Left hindlimb (tissue), 1 donor: ENCODE measurements around the gene DOCK6.
"Not testable (repeated sequence)": the region's sequence is repeated elsewhere in the genome, so short reads cannot be mapped to it uniquely, and the experiment has no call there.

Experiments used
- DNase-seq: peaks from one replicate; pipeline ENCODE4 v3.0.0-alpha.2; 2018

Gene DOCK6

GRCh38 chr19:11196406-11197287, 65.7 kb downstream of the DOCK6 start:
- DNase-seq: peak; percentile 69

- peak; percentile 12 for DNase-seq
These were observed 66.6 kb downstream of the DOCK6 start for GRCh38 chr19:11195681-11196080.

DNA sequence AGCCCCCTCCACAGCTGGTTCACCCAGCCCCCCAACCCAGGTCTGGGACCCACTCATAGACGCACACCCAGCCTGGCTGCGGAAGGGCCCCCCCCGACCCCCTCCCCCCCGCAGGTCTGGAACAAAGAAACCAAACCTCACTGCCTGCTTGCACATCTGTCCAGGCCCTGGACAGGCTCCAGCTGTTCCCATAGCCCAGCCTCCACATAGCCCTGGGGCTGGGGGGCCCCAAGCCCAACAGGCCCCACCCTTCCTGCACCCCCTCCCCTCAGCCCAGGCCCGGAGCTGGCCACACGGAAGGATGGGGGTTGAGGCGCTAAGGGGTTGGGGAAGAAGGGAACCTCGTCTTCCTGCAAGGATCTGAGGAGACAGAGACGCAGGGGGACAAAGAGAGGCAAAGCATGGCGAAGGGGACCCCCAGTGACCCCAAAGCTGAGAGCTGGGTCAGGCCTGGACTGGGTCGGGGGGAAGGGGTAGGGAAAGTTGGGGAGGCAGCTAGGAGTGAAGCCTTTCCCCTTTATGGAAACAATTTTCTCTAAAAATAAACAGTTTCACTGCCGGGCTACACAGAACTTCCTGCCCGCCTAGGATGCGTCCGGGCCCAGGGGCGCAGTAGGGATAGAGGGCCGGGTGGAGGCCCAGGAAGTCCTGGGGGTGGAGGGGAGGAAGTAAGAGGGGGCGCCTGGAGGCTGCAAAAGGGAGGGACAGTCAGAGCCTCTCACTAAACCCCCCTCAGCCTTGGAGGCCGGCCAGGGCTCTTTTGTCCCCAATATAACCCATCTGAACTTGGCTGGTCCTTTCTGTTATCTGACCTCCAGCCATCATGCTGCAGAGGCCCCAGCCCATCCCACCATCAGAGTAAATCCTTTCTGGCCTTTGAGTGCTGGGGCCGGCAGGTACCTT, 67.4 kb downstream of the DOCK6 start:
- DNase-seq: peak; percentile 75

- peak; percentile 26 for DNase-seq
These were observed 68.2 kb downstream of the DOCK6 start for GRCh38 chr19:11194173-11194572.

DNA sequence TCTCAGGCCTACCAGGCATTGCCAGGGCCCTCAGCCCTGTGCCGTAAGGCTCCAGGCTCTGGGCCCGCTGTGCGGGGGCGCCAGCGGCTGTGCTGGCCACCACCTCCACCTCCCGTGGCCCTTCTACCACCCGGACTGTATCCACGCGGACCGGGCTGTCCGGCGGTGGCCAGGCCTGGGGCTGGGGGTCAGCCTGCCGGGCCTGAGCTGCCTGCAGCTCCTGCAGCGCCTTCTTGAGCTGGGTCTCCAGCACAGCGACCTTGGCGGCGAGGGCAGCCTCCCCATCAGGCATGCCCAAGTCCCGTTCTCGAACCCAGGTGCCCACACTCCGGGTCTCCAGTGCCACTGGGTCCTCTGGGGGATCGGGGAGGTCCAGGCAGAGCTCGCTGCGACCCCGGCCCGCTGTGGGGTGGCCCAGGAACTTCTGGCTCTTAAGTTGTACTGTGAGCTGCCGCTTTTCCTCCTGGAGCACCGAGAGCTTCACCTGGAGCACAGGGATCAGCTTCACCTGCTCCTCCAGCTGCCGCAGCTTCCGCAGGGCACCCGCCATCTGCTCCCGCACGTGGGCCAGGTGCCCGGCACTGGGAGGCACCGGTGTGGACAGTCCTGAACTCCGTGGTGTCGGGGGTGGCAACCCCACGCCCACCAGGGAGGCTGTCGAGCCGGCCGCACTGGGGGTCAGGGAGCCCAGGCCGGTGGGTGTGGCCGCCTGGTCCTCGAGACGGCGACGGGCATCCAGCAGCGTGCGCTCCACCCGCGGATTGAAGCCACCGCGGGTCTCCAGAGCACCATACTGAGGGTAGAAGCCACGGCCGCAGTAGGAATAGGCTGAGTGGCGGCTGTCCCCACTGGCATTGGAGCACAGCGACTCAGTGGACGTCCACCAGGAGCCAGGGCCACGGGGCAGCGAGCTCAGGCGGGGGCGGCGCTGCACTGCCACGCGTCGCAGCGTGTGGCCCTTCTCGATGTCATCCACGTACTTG, 69.1 kb downstream of the DOCK6 start:
- DNase-seq: peak; percentile 28

- no peak for DNase-seq
These were observed 70.4 kb downstream of the DOCK6 start for GRCh38 chr19:11191934-11192333.

DNA sequence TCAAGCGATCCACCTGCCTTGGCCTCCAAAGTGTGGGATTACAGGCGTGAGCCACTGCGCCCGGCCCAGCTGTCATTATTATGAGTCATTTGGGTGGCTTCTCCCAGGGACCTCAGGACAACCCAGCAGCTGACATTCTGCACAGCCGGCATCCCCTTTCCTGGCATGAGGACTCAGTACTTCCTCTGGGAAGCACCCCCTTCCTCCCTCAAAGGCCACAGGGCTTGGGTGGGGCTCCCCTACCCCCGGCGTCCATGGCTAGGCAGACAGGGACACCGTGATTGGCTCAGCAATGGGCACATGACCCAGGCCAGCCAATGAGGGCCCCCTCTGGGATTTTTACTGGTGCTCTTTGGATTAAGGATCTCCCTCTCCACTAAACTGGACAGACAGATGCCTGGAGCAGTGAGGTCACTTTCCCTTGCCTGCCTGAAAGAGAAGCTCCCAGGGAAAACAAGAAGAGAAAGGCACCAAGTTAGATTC, 71.0 kb downstream of the DOCK6 start:
- DNase-seq: peak; percentile 87

- no peak for DNase-seq
These were observed 71.8 kb downstream of the DOCK6 start for GRCh38 chr19:11190501-11190900.

- peak; percentile 8 for DNase-seq
These were observed 74.9 kb downstream of the DOCK6 start for GRCh38 chr19:11187441-11187840.

DNA sequence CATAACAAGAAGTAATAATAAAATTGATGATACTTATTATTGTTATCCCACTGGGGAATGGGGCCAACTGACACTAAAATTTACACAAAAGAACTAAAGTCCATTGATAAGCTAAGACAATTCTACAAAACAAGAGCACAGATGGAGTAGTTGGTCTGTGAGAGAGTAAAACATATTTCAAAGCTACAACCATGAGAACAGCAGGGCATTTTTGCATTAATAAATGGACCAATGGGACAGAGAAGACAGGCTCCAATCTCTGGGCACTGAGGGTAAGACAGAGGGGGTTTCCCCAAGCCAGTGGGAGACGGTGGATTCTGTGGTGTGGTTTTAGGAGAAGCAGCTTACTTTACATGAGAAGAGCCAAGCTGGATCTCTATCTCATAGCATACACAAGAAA, 79.3 kb downstream of the DOCK6 start:
- DNase-seq: no peak

DNA sequence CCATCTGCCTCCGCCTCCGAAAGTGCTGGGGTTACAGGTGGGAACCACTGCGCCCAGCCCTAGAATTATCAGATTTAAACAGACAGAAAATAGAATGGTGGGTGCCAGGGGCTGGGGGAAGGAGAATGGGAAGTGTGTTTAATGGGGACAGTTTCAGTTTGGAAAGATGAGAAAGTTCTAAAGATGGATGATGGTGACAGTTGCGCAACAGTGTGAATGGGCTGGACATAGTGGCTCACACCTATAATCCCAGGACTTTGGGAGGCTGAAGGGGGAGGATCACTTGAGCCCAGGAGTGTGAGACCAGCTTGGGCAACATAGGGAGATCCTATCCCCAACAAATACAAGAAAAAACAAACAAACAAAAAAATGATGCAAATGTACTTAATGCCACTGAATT, 80.8 kb downstream of the DOCK6 start:
- DNase-seq: no peak

DNA sequence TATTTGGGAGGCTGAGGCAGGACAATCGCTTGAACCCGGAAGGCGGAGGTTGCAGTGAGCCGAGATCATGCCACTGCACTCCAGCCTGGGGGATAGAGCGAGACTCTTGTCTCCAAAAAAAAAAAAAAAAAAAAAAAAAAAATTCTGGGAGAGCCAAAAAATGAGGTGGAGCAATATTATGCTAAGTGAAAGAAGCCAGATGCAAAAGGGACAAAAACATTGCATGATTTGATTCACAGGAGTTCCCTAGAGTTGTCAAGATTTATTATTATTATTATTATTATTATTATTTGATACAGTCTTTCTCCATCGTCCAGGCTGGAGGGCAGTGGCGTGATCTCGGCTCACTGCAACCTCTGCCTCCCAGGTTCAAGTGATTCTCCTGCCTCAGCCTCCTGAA, 81.3 kb downstream of the DOCK6 start:
- DNase-seq: not testable (repeated sequence)

DNA sequence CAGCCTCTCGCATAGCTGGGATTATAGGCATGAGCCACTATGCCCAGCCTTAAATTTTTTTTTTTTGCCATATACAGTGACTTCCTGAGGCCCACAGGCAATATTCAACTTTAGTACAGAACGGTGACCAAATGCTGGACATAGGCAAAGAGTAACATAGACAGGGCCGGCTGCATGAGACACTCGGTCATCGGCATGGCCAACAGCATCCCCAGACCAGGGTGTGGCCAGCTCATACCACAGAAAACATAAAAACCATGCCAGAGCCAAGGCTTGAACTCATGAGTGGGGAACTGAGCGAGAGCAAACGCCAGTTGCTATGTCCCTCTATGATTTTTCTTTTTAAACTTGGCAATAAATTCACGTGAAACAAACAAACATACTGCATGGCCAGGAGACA, 82.0 kb downstream of the DOCK6 start:
- no peak for DNase-seq

DNA sequence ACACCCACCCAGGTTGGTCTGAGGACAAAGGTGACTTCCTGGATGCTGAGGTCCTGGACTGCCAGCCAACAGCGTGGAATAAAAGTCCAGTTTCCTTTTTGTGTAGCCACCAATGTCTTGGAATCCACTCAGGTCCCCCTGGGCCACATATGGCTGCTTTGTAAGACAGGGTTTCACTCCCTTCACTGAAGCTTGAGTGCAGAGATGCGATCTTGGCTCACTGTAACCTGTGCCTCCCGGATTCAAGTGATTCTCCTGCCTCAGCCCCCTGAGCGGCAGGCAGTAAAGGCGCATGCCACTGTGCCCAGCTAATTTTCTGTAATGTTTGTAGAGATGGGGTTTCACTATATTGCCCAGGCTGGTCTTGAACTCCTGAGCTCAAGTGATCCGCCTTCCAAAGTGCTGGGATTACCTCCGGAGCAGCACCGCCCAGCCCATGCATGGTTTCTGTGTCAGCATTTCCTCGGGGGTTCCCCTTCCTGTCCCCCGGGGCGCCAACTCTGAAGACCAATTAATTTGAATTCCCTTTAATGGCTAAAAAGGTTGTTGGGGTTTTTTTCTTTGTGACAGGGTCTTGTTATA, 82.5 kb downstream of the DOCK6 start:
- DNase-seq: no peak

DNA sequence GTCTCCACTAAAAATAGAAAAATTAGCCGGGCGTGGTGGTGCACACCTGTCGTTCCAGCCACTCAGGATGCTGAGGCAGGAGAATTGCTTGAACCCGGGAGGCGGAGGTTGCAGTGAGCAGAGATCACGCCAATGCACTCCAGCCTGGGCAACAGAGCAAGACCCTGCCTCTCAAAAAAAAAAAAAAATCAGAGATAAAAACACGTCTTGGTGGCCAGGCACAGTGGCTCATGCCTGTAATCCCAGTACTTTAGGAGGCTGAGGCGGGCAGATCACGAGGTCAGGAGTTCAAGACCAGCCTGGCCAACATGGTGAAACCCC, 83.2 kb downstream of the DOCK6 start:
- not testable (repeated sequence) for DNase-seq

GRCh38 chr19:11177592-11177991, 84.7 kb downstream of the DOCK6 start:
- DNase-seq: no peak

- DNase-seq: no peak
These were observed 85.7 kb downstream of the DOCK6 start for GRCh38 chr19:11176466-11177193.

DNA sequence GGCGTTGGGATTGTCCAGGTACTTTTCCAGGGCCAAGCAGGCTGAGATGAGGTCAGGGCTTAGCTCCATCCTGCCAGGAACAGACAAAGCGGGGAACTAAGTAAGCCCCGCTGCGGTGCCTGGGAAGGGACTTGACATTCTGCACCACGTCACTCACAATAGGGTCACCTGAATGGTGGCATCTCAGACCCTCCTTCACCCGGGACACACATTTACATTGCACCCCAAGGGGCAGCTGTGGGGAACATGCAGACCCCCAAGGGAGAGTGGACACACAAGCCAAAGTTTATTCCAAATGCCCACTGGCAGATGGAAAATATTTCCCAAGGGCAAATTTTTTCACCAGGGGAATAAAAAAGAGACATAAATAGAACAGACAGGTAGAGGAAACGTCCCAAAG, 86.4 kb downstream of the DOCK6 start:
- DNase-seq: no peak

DNA sequence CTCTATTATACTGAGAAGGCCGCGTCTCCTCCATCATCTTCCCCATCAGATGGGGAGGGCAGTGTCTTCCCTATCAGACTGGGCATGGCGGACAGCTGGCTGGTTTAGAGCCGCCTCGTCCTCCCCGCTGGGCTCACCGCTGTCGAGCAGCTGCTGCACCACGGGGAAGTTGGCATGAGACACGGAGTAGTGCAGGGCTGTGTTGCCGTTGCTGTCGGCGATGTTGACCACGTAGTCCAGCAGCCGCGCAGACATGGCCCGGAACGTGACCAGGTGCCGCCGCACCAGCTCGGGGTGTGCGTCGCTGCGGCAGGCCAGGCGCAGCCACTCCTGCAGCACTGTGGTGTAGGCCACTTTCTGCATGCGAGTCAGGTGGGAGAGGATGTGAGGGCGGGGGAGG, 88.0 kb downstream of the DOCK6 start:
- no peak for DNase-seq

DNA sequence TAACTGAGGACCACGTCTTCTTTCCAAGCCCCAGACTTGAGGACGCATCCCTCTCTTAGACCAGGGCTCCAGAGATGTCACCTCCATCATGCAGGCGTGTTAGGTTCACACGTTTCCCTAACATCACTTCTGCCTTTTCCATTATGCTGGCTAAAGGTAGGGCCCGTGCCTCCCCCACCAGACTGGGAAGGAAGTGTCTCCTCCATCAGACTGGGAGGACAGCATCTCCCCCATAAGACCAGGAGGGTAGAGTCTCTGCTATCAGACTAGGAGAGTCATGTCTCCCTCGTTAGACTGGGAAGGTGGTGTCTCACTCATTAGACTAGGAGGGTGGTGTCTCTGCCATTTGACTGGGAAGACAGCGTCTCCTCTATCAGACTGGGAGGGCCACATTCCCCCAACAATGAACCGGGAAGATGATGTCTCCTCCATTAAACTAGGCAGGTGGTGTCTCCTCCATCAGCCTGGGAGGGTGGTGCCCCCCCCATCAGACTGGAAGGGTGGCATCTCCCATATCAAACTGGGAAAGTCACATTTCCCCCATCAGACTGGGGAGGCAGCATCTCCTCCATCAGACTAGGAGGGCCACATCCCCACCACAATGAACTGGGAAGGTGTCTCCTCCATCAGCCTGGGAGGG, 88.7 kb downstream of the DOCK6 start:
- DNase-seq: no peak

- no peak for DNase-seq
These were observed 89.7 kb downstream of the DOCK6 start for GRCh38 chr19:11172576-11172975.
